DOHH2 (cell line): ENCODE results near the gene SLC16A12.

Experiments used
- H3F3A ChIP-seq: fragments of 200-600 bp; sonication (generic), shearing (Covaris generic); 2 replicates; pipeline ENCODE4 v1.6.0; 2016; ENCODE audit warnings: antibody characterized with exemption, mild to moderate bottlenecking; ENCODE audit not compliant: control insufficient read depth, insufficient read depth
- H3K27ac ChIP-seq: fragments of 200-600 bp; sonication (generic); 2 replicates; pipeline ENCODE4 v1.5.1; 2014; ENCODE audit warnings: low read depth, mild to moderate bottlenecking, low read length, moderate library complexity
- H3K27me3 ChIP-seq: fragments of 200-600 bp; sonication (generic); 2 replicates; pipeline ENCODE4 v1.6.1; 2014; ENCODE audit warnings: mild to moderate bottlenecking, low read length, mixed read lengths; ENCODE audit not compliant: control insufficient read depth
- H3K36me3 ChIP-seq: fragments of 200-600 bp; sonication (generic); 2 replicates; pipeline ENCODE4 v1.6.1; 2014; ENCODE audit warnings: mild to moderate bottlenecking, low read length, moderate library complexity, mixed read lengths; ENCODE audit not compliant: control insufficient read depth
- H3K4me1 ChIP-seq: fragments of 200-600 bp; sonication (generic); 2 replicates; pipeline ENCODE4 v1.6.1; 2014; ENCODE audit warnings: mild to moderate bottlenecking, low read length, mixed read lengths; ENCODE audit not compliant: control insufficient read depth
- H3K4me2 ChIP-seq: fragments of 200-600 bp; sonication (generic); 2 replicates; pipeline ENCODE4 v1.6.0; 2014; ENCODE audit warnings: mild to moderate bottlenecking, low read length, moderate library complexity
- H3K4me3 ChIP-seq: fragments of 200-600 bp; sonication (generic); 2 replicates; pipeline ENCODE4 v1.5.1; 2014; ENCODE audit warnings: mild to moderate bottlenecking, low read length, mixed read lengths
- H3K79me2 ChIP-seq: fragments of 200-600 bp; sonication (generic); 2 replicates; pipeline ENCODE4 v1.6.1; 2014; ENCODE audit warnings: mild to moderate bottlenecking, low read length, mixed read lengths; ENCODE audit not compliant: control insufficient read depth
- H3K9me2 ChIP-seq: fragments of 200-600 bp; sonication (generic); replicated peaks from 2 replicates; pipeline ENCODE4 v1.6.1; 2014; ENCODE audit warnings: mild to moderate bottlenecking, low read length, mixed read lengths; ENCODE audit not compliant: control insufficient read depth
- H3K9me3 ChIP-seq: fragments of 200-600 bp; sonication (generic); 2 replicates; pipeline ENCODE4 v1.6.1; 2014; ENCODE audit warnings: antibody characterized with exemption, low read length, mixed read lengths; ENCODE audit not compliant: control insufficient read depth, insufficient read depth
- H4K20me1 ChIP-seq: fragments of 200-600 bp; sonication (generic); 2 replicates; pipeline ENCODE4 v1.6.0; 2014; ENCODE audit warnings: low read depth, mild to moderate bottlenecking, antibody characterized with exemption, low read length, moderate library complexity; ENCODE audit not compliant: control insufficient read depth, insufficient read depth
- CTCF ChIP-seq: fragments of 200-600 bp; sonication (generic); IDR thresholded peaks from one replicate; pipeline ENCODE4 v1.5.1; 2014; ENCODE audit warnings: antibody characterized with exemption, mild to moderate bottlenecking, low read depth, low read length; ENCODE audit not compliant: poor library complexity, severe bottlenecking
- EZH2phosphoT487 ChIP-seq: fragments of 200-600 bp; sonication (generic); IDR thresholded peaks from 2 replicates; pipeline ENCODE4 v1.6.1; 2017; ENCODE audit warnings: borderline replicate concordance, mild to moderate bottlenecking, antibody characterized with exemption, low read length, moderate library complexity, mixed read lengths

SLC16A12 gene

GRCh38 chr10:89503151-89503550 is 32.2 kb downstream of the SLC16A12 start:
- Histone ChIP-seq H3K9me3 (no peaks in the 10 kb centered on the region), H3K4me2 (no peak overlapping the region), H3K4me1 (no peaks in the 10 kb centered on the region), H3K27me3 (no peaks in the 10 kb centered on the region), H4K20me1 (no peaks in the 10 kb centered on the region), H3K4me3 (no peak overlapping the region), H3K36me3 (no peaks in the 10 kb centered on the region), H3K79me2 (no peaks in the 10 kb centered on the region), H3K27ac (no peak overlapping the region), H3K9me2 (no peaks in the 10 kb centered on the region), H3F3A (no peaks in the 10 kb centered on the region)
- TF ChIP-seq CTCF (no peak), EZH2phosphoT487 (no peak)

- Histone ChIP-seq H3K27ac (no peak overlapping the region), H3K4me3 (no peak overlapping the region), H3K79me2 (no peaks in the 10 kb centered on the region), H3K9me3 (no peaks in the 10 kb centered on the region), H4K20me1 (no peaks in the 10 kb centered on the region), H3K27me3 (no peaks in the 10 kb centered on the region), H3F3A (no peaks in the 10 kb centered on the region), H3K36me3 (no peaks in the 10 kb centered on the region), H3K9me2 (no peaks in the 10 kb centered on the region), H3K4me2 (no peak overlapping the region), H3K4me1 (no peaks in the 10 kb centered on the region)
- TF ChIP-seq CTCF (no peak), EZH2phosphoT487 (no peak)
Observed at GRCh38 chr10:89502549-89502948, 32.8 kb downstream of the SLC16A12 start.

- H3K9me2 ChIP-seq = no peaks in the 10 kb centered on the region
Observed at GRCh38 chr10:89494575-89494974, 40.8 kb downstream of the SLC16A12 start.

More at GRCh38 chr10:89494575-89494974, 40.8 kb downstream of the SLC16A12 start:
- Histone ChIP-seq H3K79me2 (no peaks in the 10 kb centered on the region), H3K4me3 (no peak overlapping the region), H3K27me3 (no peaks in the 10 kb centered on the region), H3K4me1 (no peaks in the 10 kb centered on the region), H4K20me1 (no peaks in the 10 kb centered on the region), H3F3A (no peaks in the 10 kb centered on the region), H3K9me3 (no peaks in the 10 kb centered on the region), H3K4me2 (no peak overlapping the region), H3K36me3 (no peaks in the 10 kb centered on the region), H3K27ac (no peak overlapping the region)
- TF ChIP-seq CTCF (no peak), EZH2phosphoT487 (no peak)
